NCI-H82 treated with DMSO at 0.1 percent for 48 hours (cell line): ENCODE data around the gene FAM120B.

Experiments
- DNase-seq: peaks from one replicate; lab custom pipeline; 2025; ENCODE audit not compliant: unreplicated experiment; lab: John Stamatoyannopoulos, UW

FAM120B gene

DNA sequence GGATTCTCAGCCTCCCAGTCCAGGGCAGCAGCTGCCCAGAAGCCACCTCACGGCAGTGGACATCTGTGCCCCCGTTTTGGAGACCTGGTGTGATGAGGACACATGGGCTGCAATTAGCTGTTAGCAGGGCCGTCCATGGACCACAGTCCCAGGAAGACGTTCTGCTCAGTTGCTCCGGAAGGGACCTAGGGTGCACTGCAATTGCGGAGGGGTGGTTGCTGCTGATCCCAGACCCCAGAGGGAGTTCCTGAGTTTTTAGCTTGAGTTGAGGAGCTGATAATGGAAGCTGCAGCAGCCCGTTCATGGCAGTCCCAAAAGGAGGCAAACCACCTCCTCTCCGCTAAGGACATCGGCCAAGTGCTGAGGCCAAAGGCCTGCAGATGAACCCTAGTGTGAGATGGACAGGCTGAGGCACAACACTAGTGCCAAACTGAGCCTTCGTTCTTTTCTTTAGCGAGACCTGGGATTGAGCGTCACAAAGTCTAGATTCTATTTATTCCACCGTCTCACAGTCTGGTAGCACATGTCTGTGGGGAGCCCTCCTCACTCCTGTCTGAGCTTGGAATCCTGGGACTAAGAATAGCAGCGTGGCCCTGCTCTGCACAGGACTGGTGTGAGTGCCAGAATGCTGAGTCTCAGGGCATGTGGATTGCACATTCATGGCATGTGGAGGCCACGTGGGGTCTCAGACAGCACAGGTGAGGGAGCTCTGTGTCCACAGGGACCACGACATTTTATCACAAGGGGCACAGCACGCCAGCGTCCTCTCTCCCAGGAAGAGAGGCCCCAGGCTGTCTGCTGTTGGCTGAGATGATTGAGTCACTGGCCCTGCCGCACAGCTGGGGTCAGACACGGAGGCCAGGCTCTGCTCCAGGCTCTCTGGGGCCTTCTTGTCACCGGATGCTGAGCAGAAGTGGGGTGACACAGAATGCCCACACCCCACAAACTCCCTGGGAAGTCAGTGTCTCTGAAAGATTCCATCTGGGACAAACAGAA lies 133.1 kb downstream of the FAM120B start:
- DNase-seq = no peak

DNA sequence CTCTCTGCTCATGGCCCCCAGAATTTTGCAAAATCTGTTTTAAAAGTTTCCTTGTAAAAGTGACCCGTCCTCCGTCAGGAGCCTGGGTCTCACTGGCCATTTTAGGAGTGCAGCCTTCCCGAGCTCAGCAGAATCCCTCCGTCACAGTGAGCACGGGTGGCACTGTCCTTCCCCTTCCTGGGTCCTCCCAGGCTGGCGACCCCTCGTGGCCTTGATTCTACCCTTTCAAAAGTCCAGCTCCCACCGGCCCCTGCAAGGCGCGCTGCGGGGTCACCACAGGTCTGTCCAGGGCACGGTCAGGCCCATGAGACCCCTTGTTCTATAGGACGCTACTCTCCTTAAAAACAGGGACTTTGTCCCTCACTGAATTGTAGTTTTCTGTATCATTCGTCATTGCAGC lies 133.9 kb downstream of the FAM120B start:
- DNase-seq = no peak

DNA sequence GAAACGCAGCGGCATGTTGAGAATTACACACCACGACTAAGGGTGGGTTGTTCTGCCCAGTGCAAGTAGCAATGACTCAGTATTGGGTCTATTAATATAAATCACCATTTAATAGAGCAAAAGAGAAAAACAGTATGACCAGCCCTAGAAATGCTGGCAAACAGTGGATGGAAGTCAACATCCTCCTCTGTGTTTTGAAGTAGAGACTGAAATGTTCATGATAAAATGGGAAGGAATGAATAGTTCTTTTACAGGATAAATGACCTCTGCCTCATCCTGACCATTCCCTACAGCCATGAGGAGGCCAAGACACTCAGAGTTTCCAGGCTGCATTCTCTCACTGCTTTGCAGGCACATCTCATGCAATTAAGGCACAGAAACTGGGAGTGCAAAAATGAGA lies 134.8 kb downstream of the FAM120B start:
- DNase-seq = no peak

GRCh38 chr6:170442596-170442995 lies 136.0 kb downstream of the FAM120B start:
- no peak for DNase-seq

- no peak for DNase-seq
These were observed 136.6 kb downstream of the FAM120B start for GRCh38 chr6:170443151-170443662.

DNA sequence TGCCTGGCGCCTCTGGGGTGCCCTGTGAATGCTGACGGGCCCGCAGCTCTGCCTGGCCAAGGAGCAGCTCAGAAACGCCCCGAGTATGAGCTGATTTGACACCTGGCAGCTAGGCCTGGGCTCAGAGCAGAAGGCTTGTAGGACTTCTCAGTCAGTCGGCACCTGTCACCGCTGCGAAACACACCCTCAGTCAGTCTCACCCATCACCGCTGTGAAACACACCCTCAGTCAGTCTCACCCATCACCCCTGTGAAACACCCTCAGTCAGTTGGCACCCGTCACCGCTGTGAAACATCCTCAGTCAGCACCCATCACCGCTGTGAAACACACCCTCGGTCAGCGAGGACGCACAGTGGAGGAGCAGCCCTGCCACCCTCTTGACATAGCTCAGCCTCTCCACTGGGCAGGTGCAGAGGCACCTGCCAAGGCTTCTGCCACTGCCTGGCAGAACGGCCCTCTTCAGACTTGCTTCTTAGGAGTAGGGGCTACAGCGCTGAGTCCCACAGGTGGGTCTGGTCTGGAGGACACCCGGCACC lies 137.6 kb downstream of the FAM120B start:
- DNase-seq = no peak

GRCh38 chr6:170444811-170445211 lies 138.3 kb downstream of the FAM120B start:
- DNase-seq = no peak

DNA sequence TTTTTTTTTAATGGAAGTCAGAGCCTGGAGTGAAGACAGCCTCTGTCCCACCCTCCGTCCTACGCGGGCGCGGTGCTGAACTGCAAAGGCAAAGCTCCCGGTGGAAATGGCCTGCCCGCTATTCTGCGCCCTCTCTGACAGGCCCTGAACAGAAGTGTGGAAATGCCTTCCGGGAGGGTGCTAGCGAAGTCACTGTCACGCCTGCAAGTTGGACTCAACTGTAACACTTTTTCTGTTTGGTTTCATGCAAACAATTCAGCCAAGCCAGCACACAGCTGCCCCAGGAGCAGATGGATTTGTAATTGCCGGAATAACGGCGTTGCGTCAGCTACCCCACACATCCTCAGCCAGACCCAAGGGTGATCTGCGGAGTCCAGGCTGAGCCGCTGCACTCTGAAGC lies 138.9 kb downstream of the FAM120B start:
- no peak for DNase-seq

DNA sequence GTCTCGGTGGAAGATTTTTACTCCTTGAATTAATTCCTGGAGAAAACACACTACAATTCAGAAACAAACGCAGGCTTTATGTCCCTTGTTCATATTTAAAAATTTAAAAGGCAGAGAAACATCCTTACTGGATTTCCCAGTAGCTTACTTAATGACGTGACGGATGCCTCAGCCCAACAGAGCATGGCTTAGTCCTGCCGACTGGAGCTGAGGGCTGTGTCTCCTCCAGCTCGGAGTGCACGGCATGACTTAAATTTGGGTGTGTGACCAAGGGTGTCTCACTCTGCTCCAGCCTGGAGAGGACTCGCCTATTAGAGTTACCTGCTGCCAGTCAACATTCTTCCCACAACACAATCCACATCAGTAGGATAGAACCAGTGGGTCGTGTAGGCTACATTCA lies 139.4 kb downstream of the FAM120B start:
- no peak for DNase-seq

- DNase-seq = no peak
These were observed 140.4 kb downstream of the FAM120B start for GRCh38 chr6:170446841-170447560.

DNA sequence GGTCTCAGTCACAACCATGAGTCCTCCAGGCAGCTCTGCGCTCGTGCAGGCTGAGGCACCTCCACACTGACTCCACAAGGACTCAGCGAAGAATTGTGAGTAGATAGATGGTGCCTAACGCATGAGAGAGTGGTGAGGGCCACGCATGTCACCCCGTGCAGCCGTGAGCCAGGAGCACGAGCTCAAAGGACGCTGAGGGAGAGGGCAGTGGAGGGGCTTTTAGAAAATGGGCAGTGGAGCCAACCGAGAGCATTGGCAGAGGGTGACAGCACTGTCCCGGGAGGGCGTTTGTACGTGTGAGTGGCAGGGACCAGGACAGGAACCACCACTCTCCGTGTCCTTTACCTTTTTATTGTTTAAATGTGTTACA lies 141.0 kb downstream of the FAM120B start:
- DNase-seq = no peak

GRCh38 chr6:170448317-170448716 lies 141.8 kb downstream of the FAM120B start:
- no peak for DNase-seq

- no peak for DNase-seq
These were observed 142.4 kb downstream of the FAM120B start for GRCh38 chr6:170448751-170449630.

- no peak for DNase-seq
These were observed 143.5 kb downstream of the FAM120B start for GRCh38 chr6:170449835-170450753.

DNA sequence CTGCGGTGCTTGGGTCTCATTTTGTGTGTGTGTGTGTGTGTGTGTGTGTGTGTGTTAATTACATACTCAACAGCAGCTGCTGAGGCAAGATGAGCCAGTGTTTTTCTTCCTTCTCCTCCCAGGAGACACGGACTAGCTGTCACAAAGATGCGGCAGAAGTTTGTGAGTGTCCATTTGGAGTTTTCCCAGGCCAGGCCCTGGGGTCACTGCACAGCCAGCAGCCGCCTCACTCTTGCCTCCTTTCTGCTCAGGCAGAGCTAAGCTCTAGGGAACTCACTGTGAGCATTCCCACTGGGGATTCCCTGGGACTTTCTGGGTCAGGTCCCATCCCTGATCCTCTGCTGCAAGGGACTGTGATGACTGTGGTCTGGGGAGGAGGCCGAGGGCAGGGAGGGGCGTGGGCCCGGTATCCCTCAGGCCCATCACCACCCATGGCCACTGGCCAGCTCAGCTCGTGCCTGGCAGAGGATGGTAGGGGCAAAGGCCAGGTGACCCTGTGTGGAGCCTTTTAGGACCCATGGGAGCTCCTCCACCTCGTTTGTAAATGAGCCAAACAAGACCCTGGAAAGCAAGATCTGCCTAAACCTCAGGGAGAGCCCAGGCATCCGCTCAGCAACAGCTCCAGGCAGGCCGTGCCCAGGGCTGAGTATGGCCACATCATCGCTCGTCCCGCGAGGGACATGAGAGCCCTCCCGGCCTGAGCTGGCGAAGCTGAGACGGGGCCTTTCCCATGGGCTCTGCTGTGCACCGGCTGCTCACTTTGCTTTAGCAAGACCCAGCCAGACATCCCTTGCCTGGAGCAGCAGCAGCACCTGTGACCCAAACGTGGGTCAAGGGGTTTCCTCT lies 144.6 kb downstream of the FAM120B start:
- DNase-seq = no peak

DNA sequence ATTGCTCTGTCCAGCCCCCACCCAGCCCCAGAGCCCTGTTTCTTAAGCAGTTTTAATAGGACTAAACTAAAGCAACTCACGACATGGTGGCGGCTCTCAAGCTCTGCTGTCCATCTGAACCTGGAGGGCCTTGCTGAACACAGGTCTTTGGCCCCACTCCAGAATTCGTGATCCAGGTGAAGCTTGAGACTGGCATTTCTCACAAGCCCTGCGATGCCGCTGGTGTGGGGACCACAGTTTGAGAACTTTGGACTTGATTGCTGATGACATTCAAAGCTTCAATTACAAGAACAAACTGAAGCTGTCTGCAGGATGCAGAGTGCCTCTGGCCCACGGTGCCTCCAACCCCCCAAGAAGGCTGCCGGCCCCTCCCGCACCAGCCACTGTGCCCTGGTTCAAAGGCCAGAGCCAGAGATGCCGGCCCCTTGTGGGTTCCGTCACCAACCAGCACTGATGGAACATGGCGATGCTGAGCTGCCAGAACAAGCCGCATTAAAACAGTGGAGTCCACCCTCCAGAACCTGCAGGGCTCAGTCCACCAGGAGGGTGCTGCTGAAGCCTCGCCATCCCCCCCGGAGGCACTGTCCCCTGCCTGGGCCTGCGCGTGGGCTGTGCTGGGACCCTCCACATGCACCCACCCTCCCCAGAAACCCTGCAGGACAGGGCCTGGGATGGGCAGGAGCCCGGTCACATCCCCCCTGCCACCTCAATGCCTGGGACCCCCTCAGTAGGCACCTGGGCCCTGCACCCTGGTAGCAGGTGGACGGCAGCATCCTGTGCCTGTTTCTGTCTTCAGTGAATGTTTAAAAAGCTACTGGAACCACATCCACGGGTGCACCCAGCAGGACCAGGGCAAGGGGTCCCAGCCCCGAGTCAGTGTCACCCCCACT lies 145.4 kb downstream of the FAM120B start:
- DNase-seq = no peak

GRCh38 chr6:170452767-170453545 lies 146.4 kb downstream of the FAM120B start:
- no peak for DNase-seq
